Activated naive CD4-positive, alpha-beta T cell treated with anti-CD3 and anti-CD28 coated beads, Interleukin-2, amount 50 U/mL, for 24 hours (primary cell): ENCODE measurements around the gene TTC3.

Experiments
- H3K27ac Mint-ChIP-seq: one replicate; pipeline ENCODE4 v1.8.0; 2021; ENCODE audit warnings: mild to moderate bottlenecking, mixed read lengths
- H3K27me3 Mint-ChIP-seq: one replicate; pipeline ENCODE4 v1.8.0; 2021; ENCODE audit warnings: mixed read lengths
- H3K36me3 Mint-ChIP-seq: one replicate; pipeline ENCODE4 v1.8.0; 2021; ENCODE audit warnings: mixed read lengths
- H3K4me1 Mint-ChIP-seq: one replicate; pipeline ENCODE4 v1.8.0; 2021; ENCODE audit warnings: mixed read lengths
- H3K4me3 Mint-ChIP-seq: one replicate; pipeline ENCODE4 v1.8.0; 2021; ENCODE audit warnings: mild to moderate bottlenecking, mixed read lengths
- H3K9me3 Mint-ChIP-seq: one replicate; pipeline ENCODE4 v1.8.0; 2021; ENCODE audit warnings: mixed read lengths

TTC3 gene

GRCh38 chr21:37224861-37225839 is 152.1 kb downstream of the TTC3 start:
- peaks cover 50% of the 10 kb centered on the region for H3K4me1 Mint-ChIP-seq
- peaks cover 9% of the 10 kb centered on the region for H3K36me3 Mint-ChIP-seq
- peak overlapping the region; percentile 67 for H3K4me3 Mint-ChIP-seq
- H3K27ac Mint-ChIP-seq: peak overlapping the region; percentile 98
- H3K9me3 Mint-ChIP-seq: no peaks in the 10 kb centered on the region
- H3K27me3 Mint-ChIP-seq: no peaks in the 10 kb centered on the region

- peak overlapping the region; percentile 98 for H3K27ac Mint-ChIP-seq
- H3K27me3 Mint-ChIP-seq: no peaks in the 10 kb centered on the region
- H3K4me1 Mint-ChIP-seq: peaks cover 43% of the 10 kb centered on the region
- H3K4me3 Mint-ChIP-seq: peak overlapping the region; percentile 67
- no peaks in the 10 kb centered on the region for H3K9me3 Mint-ChIP-seq
- peaks cover 12% of the 10 kb centered on the region for H3K36me3 Mint-ChIP-seq
These were observed 153.2 kb downstream of the TTC3 start for GRCh38 chr21:37226041-37226920.

- Mint-ChIP-seq H3K4me1 (peaks cover 36% of the 10 kb centered on the region), H3K4me3 (no peak overlapping the region), H3K36me3 (peaks cover 10% of the 10 kb centered on the region), H3K27me3 (no peaks in the 10 kb centered on the region), H3K27ac (peak overlapping the region; percentile 81), H3K9me3 (no peaks in the 10 kb centered on the region)
These were observed 154.3 kb downstream of the TTC3 start for GRCh38 chr21:37227071-37228002.

- Mint-ChIP-seq H3K9me3 (no peaks in the 10 kb centered on the region), H3K4me3 (no peak overlapping the region), H3K4me1 (peaks cover 31% of the 10 kb centered on the region), H3K27me3 (no peaks in the 10 kb centered on the region), H3K36me3 (peaks cover 8% of the 10 kb centered on the region), H3K27ac (peak overlapping the region; percentile 81)
These were observed 154.9 kb downstream of the TTC3 start for GRCh38 chr21:37228003-37228400.

GRCh38 chr21:37230632-37231248 is 157.7 kb downstream of the TTC3 start:
- H3K27me3 Mint-ChIP-seq: no peaks in the 10 kb centered on the region
- peaks cover 10% of the 10 kb centered on the region for H3K4me1 Mint-ChIP-seq
- no peak overlapping the region for H3K4me3 Mint-ChIP-seq
- H3K9me3 Mint-ChIP-seq: no peaks in the 10 kb centered on the region
- no peak overlapping the region for H3K27ac Mint-ChIP-seq
- peaks cover 7% of the 10 kb centered on the region for H3K36me3 Mint-ChIP-seq

GRCh38 chr21:37231249-37231645 is 158.2 kb downstream of the TTC3 start:
- H3K36me3 Mint-ChIP-seq: peaks cover 7% of the 10 kb centered on the region

GRCh38 chr21:37231671-37232070 is 158.6 kb downstream of the TTC3 start:
- no peak overlapping the region for H3K27ac Mint-ChIP-seq
- H3K4me1 Mint-ChIP-seq: peaks cover under 1% of the 10 kb centered on the region
- H3K27me3 Mint-ChIP-seq: no peaks in the 10 kb centered on the region

More at GRCh38 chr21:37231249-37231645, 158.2 kb downstream of the TTC3 start:
- Mint-ChIP-seq H3K9me3 (no peaks in the 10 kb centered on the region), H3K27ac (no peak overlapping the region), H3K27me3 (no peaks in the 10 kb centered on the region), H3K4me1 (peaks cover 5% of the 10 kb centered on the region), H3K4me3 (no peak overlapping the region)

GRCh38 chr21:37232274-37233018 is 159.4 kb downstream of the TTC3 start:
- Mint-ChIP-seq H3K27ac (no peak overlapping the region), H3K4me3 (no peak overlapping the region)

More at GRCh38 chr21:37231671-37232070, 158.6 kb downstream of the TTC3 start:
- H3K36me3 Mint-ChIP-seq: peaks cover 7% of the 10 kb centered on the region
- H3K9me3 Mint-ChIP-seq: no peaks in the 10 kb centered on the region
- H3K4me3 Mint-ChIP-seq: no peak overlapping the region

GRCh38 chr21:37233551-37234146 is 160.6 kb downstream of the TTC3 start:
- H3K27ac Mint-ChIP-seq: no peak overlapping the region
- no peaks in the 10 kb centered on the region for H3K9me3 Mint-ChIP-seq
- no peak overlapping the region for H3K4me3 Mint-ChIP-seq
- H3K27me3 Mint-ChIP-seq: no peaks in the 10 kb centered on the region
- peaks cover 3% of the 10 kb centered on the region for H3K36me3 Mint-ChIP-seq
- H3K4me1 Mint-ChIP-seq: peaks cover 19% of the 10 kb centered on the region

More at GRCh38 chr21:37232274-37233018, 159.4 kb downstream of the TTC3 start:
- Mint-ChIP-seq H3K36me3 (peaks cover 6% of the 10 kb centered on the region), H3K9me3 (no peaks in the 10 kb centered on the region), H3K27me3 (no peaks in the 10 kb centered on the region), H3K4me1 (peaks cover 7% of the 10 kb centered on the region)

- Mint-ChIP-seq H3K27ac (peak overlapping the region; percentile 79), H3K4me1 (peaks cover 33% of the 10 kb centered on the region), H3K4me3 (no peak overlapping the region), H3K36me3 (peaks cover 6% of the 10 kb centered on the region), H3K27me3 (no peaks in the 10 kb centered on the region), H3K9me3 (no peaks in the 10 kb centered on the region)
These were observed 164.3 kb downstream of the TTC3 start for GRCh38 chr21:37237346-37237745.

GRCh38 chr21:37237764-37238163 is 164.7 kb downstream of the TTC3 start:
- Mint-ChIP-seq H3K27me3 (no peaks in the 10 kb centered on the region), H3K9me3 (no peaks in the 10 kb centered on the region), H3K4me3 (no peak overlapping the region), H3K4me1 (peaks cover 36% of the 10 kb centered on the region), H3K36me3 (peaks cover 6% of the 10 kb centered on the region), H3K27ac (peak overlapping the region; percentile 79)

GRCh38 chr21:37240978-37241377 is 167.9 kb downstream of the TTC3 start:
- H3K36me3 Mint-ChIP-seq: peaks cover 12% of the 10 kb centered on the region
- no peaks in the 10 kb centered on the region for H3K27me3 Mint-ChIP-seq
- H3K4me3 Mint-ChIP-seq: no peak overlapping the region
- H3K9me3 Mint-ChIP-seq: no peaks in the 10 kb centered on the region
- no peak overlapping the region for H3K27ac Mint-ChIP-seq
- peaks cover 68% of the 10 kb centered on the region for H3K4me1 Mint-ChIP-seq

- Mint-ChIP-seq H3K27ac (no peak overlapping the region), H3K4me1 (peaks cover 73% of the 10 kb centered on the region), H3K36me3 (peaks cover 12% of the 10 kb centered on the region), H3K4me3 (no peak overlapping the region), H3K9me3 (no peaks in the 10 kb centered on the region), H3K27me3 (no peaks in the 10 kb centered on the region)
These were observed 168.4 kb downstream of the TTC3 start for GRCh38 chr21:37241426-37241825.
